H9 (cell line): ENCODE measurements around the gene ADNP2. TPM values are rescaled to one million over a fixed set of nuclear protein-coding genes. Genes with fewer than 3 reads are reported as not detected.
A peak's percentile ranks its signal among the peaks of the same experiment; 100 is the strongest.

Experiments used
- DNase-seq: peaks from one replicate; pipeline ENCODE4 v3.0.0-alpha.2; 2017
- H2AFZ ChIP-seq: one replicate; pipeline ENCODE4 v1.6.1; 2013; ENCODE audit warnings: mild to moderate bottlenecking, low read length, control low read depth, moderate library complexity
- H2AK5ac ChIP-seq: 2 replicates; pipeline ENCODE4 v1.6.1; 2013; ENCODE audit warnings: low read length, control low read depth, mixed read lengths; ENCODE audit not compliant: insufficient read length
- H2BK120ac ChIP-seq: one replicate; pipeline ENCODE4 v1.6.1; 2013; ENCODE audit warnings: low read depth, mild to moderate bottlenecking, low read length, control low read depth, inconsistent platforms; ENCODE audit not compliant: poor library complexity, severe bottlenecking
- H2BK12ac ChIP-seq: 2 replicates; pipeline ENCODE4 v1.6.1; 2013; ENCODE audit warnings: low read length, control low read depth, mixed read lengths, low read depth; ENCODE audit not compliant: insufficient read length
- H2BK15ac ChIP-seq: 2 replicates; pipeline ENCODE4 v1.6.1; 2013; ENCODE audit warnings: low read depth, low read length, control low read depth
- H2BK20ac ChIP-seq: one replicate; pipeline ENCODE4 v1.6.1; 2013; ENCODE audit warnings: low read depth, mild to moderate bottlenecking, low read length, control low read depth, inconsistent platforms; ENCODE audit not compliant: poor library complexity, severe bottlenecking
- H2BK5ac ChIP-seq: 2 replicates; pipeline ENCODE4 v1.6.1; 2013; ENCODE audit warnings: low read length, control low read depth, mixed read lengths; ENCODE audit not compliant: insufficient read length
- H3K14ac ChIP-seq: 2 replicates; pipeline ENCODE4 v1.6.1; 2013; ENCODE audit warnings: low read length, control low read depth; ENCODE audit not compliant: insufficient read depth
- H3K18ac ChIP-seq: 2 replicates; pipeline ENCODE4 v1.6.1; 2013; ENCODE audit warnings: low read depth, mild to moderate bottlenecking, mixed read lengths, low read length, control low read depth; ENCODE audit not compliant: insufficient read length
- H3K23ac ChIP-seq: 2 replicates; pipeline ENCODE4 v1.6.1; 2013; ENCODE audit warnings: low read length, control low read depth, mixed read lengths, low read depth; ENCODE audit not compliant: insufficient read length
- H3K23me2 ChIP-seq: 2 replicates; pipeline ENCODE4 v1.6.1; 2013; ENCODE audit warnings: low read depth, mild to moderate bottlenecking, mixed read lengths, low read length, control low read depth; ENCODE audit not compliant: insufficient read length, poor library complexity, severe bottlenecking
- H3K27ac ChIP-seq: 2 replicates; pipeline ENCODE4 v1.5.1; 2013; ENCODE audit warnings: low read length, control low read depth, mixed read lengths, low read depth; ENCODE audit not compliant: insufficient read length
- H3K27me3 ChIP-seq: 2 replicates; pipeline ENCODE4 v1.6.1; 2013; ENCODE audit warnings: low read length, control low read depth, inconsistent platforms; ENCODE audit not compliant: insufficient read depth
- H3K4ac ChIP-seq: 2 replicates; pipeline ENCODE4 v1.6.1; 2013; ENCODE audit warnings: low read depth, mild to moderate bottlenecking, control low read depth, inconsistent platforms, low read length, moderate library complexity
- H3K4me1 ChIP-seq: 2 replicates; pipeline ENCODE4 v1.6.1; 2013; ENCODE audit warnings: low read length, control low read depth, inconsistent platforms; ENCODE audit not compliant: insufficient read depth
- H3K4me2 ChIP-seq: 2 replicates; pipeline ENCODE4 v1.6.1; 2013; ENCODE audit warnings: low read length, control low read depth, mixed read lengths; ENCODE audit not compliant: insufficient read length, insufficient read depth
- H3K56ac ChIP-seq: 2 replicates; pipeline ENCODE4 v1.6.1; 2013; ENCODE audit warnings: low read depth, mild to moderate bottlenecking, mixed read lengths, low read length, control low read depth; ENCODE audit not compliant: insufficient read length
- H3K79me1 ChIP-seq: 2 replicates; pipeline ENCODE4 v1.6.1; 2013; ENCODE audit warnings: low read depth, mild to moderate bottlenecking, moderate library complexity, low read length, control low read depth, inconsistent platforms; ENCODE audit not compliant: insufficient read depth, poor library complexity, severe bottlenecking
- H3K79me2 ChIP-seq: 2 replicates; pipeline ENCODE4 v1.6.1; 2013; ENCODE audit warnings: low read length, control low read depth, inconsistent platforms; ENCODE audit not compliant: insufficient read depth
- H3K9ac ChIP-seq: 2 replicates; pipeline ENCODE4 v1.6.1; 2013; ENCODE audit warnings: low read length, control low read depth, mixed read lengths; ENCODE audit not compliant: insufficient read length; ENCODE audit errors: extremely low read depth
- H3K9me3 ChIP-seq: one replicate; pipeline ENCODE4 v1.6.1; 2013; ENCODE audit warnings: low read depth, low read length, inconsistent platforms; ENCODE audit not compliant: control insufficient read depth
- H3T11ph ChIP-seq: one replicate; pipeline ENCODE4 v1.6.1; 2013; ENCODE audit warnings: mild to moderate bottlenecking, low read length, control low read depth, inconsistent platforms
- H4K20me1 ChIP-seq: one replicate; pipeline ENCODE4 v1.6.1; 2013; ENCODE audit not compliant: control insufficient read depth, insufficient read length, insufficient read depth
- H4K5ac ChIP-seq: 2 replicates; pipeline ENCODE4 v1.6.1; 2013; ENCODE audit warnings: low read depth, mild to moderate bottlenecking, mixed read lengths, low read length, control low read depth; ENCODE audit not compliant: insufficient read length
- H4K8ac ChIP-seq: replicated peaks from 2 replicates; pipeline ENCODE4 v1.6.1; 2013; ENCODE audit warnings: low read length, control low read depth, mixed read lengths, low read depth; ENCODE audit not compliant: insufficient read length
- H4K91ac ChIP-seq: 2 replicates; pipeline ENCODE4 v1.6.1; 2013; ENCODE audit warnings: low read depth, mild to moderate bottlenecking, moderate library complexity, mixed read lengths, low read length, control low read depth; ENCODE audit not compliant: insufficient read length
- H3K27ac Mint-ChIP-seq, 3 experiments: 2 replicates in 2 of 3; 3 replicates in 1 of 3; pipeline ENCODE4 v1.8.0; 2020 to 2021; ENCODE audit warnings: mixed read lengths in 3 of 3, mild to moderate bottlenecking in 1 of 3, moderate library complexity in 1 of 3
- H3K27me3 Mint-ChIP-seq: 2 replicates; pipeline ENCODE4 v1.8.0; 2021; ENCODE audit warnings: low read depth, mild to moderate bottlenecking, moderate library complexity, mixed read lengths
- H3K36me3 Mint-ChIP-seq, 3 experiments: 2 replicates in 2 of 3; 3 replicates in 1 of 3; pipeline ENCODE4 v1.8.0; 2020 to 2021; ENCODE audit warnings: low read depth in 3 of 3, mixed read lengths in 3 of 3; ENCODE audit not compliant: insufficient read depth in 1 of 3
- H3K4me1 Mint-ChIP-seq, 2 experiments: 2 replicates each; pipeline ENCODE4 v1.8.0; 2020; ENCODE audit warnings: mixed read lengths in 2 of 2
- H3K4me3 Mint-ChIP-seq, 2 experiments: 2 replicates in 1 of 2; 3 replicates in 1 of 2; pipeline ENCODE4 v1.8.0; 2020 to 2021; ENCODE audit warnings: mild to moderate bottlenecking in 2 of 2, mixed read lengths in 2 of 2, moderate library complexity in 1 of 2
- H3K9me3 Mint-ChIP-seq, 2 experiments: 2 replicates in 1 of 2; 3 replicates in 1 of 2; pipeline ENCODE4 v1.8.0; 2020; ENCODE audit warnings: mild to moderate bottlenecking in 2 of 2, mixed read lengths in 2 of 2, moderate library complexity in 1 of 2
- CTCF ChIP-seq: fragments of 200-600 bp; sonication (generic); conservative IDR thresholded peaks from 3 replicates; pipeline ENCODE4 v1.8.0; 2021; ENCODE audit warnings: antibody characterized with exemption, mild to moderate bottlenecking
- WGBS: extraction: QIAGEN DNeasy Blood & Tissue Kit; methylation state at CpG from one replicate; pipeline ENCODE4 v1.1.7; 2013; ENCODE audit warnings: missing lambda C conversion rate, low lambda C conversion rate, mixed read lengths; ENCODE audit not compliant: insufficient read length; ENCODE audit errors: extremely low coverage; 5-methylcytosine and 5-hydroxymethylcytosine counted together
- total RNA-seq: library from RNA; stranded (reverse); gene quantifications from 2 replicates; pipeline ENCODE4 v1.2.1, GENCODE V29; 2021

The ADNP2 gene
- total RNA-seq, 1 experiment from 2014 or later, result 53.5 TPM

DNA sequence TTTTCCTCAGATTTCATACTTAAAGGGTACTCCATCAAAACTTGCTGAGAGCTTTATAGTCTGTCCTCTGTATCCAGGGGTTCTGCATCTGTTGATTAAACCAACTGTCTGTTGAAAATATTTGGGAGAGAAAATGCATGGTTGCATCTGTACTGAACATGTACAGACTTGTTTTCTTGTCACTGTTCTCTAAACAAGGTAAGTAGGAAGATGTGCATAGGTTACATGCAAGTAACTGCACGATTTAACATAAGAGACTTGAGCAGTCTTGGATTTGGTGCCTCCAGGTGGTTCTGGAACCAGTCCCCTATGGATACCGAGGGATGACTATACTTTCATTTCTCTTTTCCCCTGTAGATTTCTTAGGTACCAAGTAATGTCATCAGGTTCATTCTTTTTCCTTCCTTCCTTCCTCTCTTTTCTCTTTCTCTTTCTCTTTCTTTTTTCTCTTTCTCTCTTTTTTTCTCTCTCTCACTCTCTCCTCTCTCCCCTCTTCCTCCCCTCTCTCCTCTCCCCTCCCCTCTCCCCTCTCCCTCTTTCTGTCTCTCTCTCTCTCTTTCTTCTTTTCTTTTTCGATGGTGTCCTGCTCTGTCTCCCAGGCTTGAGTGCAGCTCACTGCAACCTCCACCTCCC is 23.2 kb downstream of the ADNP2 start:
- no CpG with 5 or more reads among the region's 3 CpGs for WGBS
- Histone ChIP-seq H3K4ac (no peak overlapping the region), H4K20me1 (no peaks in the 10 kb centered on the region), H3K27me3 (no peaks in the 10 kb centered on the region), H2AFZ (no peak overlapping the region), H3K9me3 (no peaks in the 10 kb centered on the region), H3K18ac (no peak overlapping the region), H3K79me2 (peaks cover 17% of the 10 kb centered on the region; the same call in 1 of the 2 replicates), H2BK120ac (no peak overlapping the region), H3K23me2 (no peaks in the 10 kb centered on the region), H3K9ac (no peak overlapping the region), H4K8ac (no peak overlapping the region), H2BK15ac (no peak overlapping the region), H3K14ac (no peak overlapping the region), H2BK12ac (no peak overlapping the region), H2BK5ac (no peak overlapping the region), H3K56ac (no peak overlapping the region), H3T11ph (no peak overlapping the region), H4K91ac (no peak overlapping the region), H3K23ac (no peak overlapping the region), H3K79me1 (peaks cover 5% of the 10 kb centered on the region), H3K4me1 (peaks cover 5% of the 10 kb centered on the region; the same call in 1 of the 2 replicates), H4K5ac (no peak overlapping the region), H3K27ac (no peak overlapping the region), H2BK20ac (no peak overlapping the region), H3K4me2 (no peak overlapping the region), H2AK5ac (no peak overlapping the region)
- Mint-ChIP-seq H3K27me3 (no peaks in the 10 kb centered on the region), H3K4me3 (no peak overlapping the region), H3K9me3 (no peaks in the 10 kb centered on the region), H3K4me1 (peaks cover 28 to 30% of the 10 kb centered on the region in 2 experiments), H3K36me3 (peaks cover 40 to 69% (median 66%) of the 10 kb centered on the region in 3 experiments), H3K27ac (peak overlapping the region in 2 of 3 experiments; percentile 35; a peak in 2 of 7 replicates)
- no peak for TF ChIP-seq CTCF
- no peak for DNase-seq
